HG03558 (cell line): ENCODE results near the gene TIGD2.

ENCODE experiments used
- ATAC-seq: cut with Tn5 transposase; IDR thresholded peaks from one replicate; pipeline ENCODE4 v1.9.1; 2021; ENCODE audit warnings: moderate number of reproducible peaks; ENCODE audit not compliant: unreplicated experiment; ENCODE audit errors: extremely low read depth

TIGD2 gene

GRCh38 chr4:89158884-89159503 lies 47.7 kb downstream of the TIGD2 start:
- ATAC-seq: no peak

GRCh38 chr4:89160806-89161205 lies 49.5 kb downstream of the TIGD2 start:
- ATAC-seq: no peak

GRCh38 chr4:89161841-89162240 lies 50.5 kb downstream of the TIGD2 start:
- no peak for ATAC-seq

GRCh38 chr4:89162496-89162895 lies 51.2 kb downstream of the TIGD2 start:
- no peak for ATAC-seq

- ATAC-seq: no peak
Observed at GRCh38 chr4:89162987-89163386, 51.7 kb downstream of the TIGD2 start.

- no peak for ATAC-seq
Observed at GRCh38 chr4:89164400-89164799, 53.1 kb downstream of the TIGD2 start.
